Subcutaneous abdominal adipose tissue (tissue), 5 donors: ENCODE data around the gene LRRC8D.
"Not testable (repeated sequence)": the region's sequence is repeated elsewhere in the genome, so short reads cannot be mapped to it uniquely, and the experiment has no call there.

ENCODE experiments used
- H3K27ac ChIP-seq: one replicate; pipeline ENCODE4 v1.7.0; 2013; ENCODE audit warnings: low read depth, mild to moderate bottlenecking, inconsistent platforms, low read length, moderate library complexity
- H3K27me3 ChIP-seq, 5 donors: one replicate each; pipeline ENCODE4 v1.7.0; 2013; ENCODE audit warnings: low read length in 5 of 5, inconsistent platforms in 1 of 5; ENCODE audit not compliant: control insufficient read depth in 5 of 5, insufficient read depth in 4 of 5
- H3K36me3 ChIP-seq, 5 donors: one replicate each; pipeline ENCODE4 v1.7.0; 2013; ENCODE audit warnings: low read length in 5 of 5; ENCODE audit not compliant: control insufficient read depth in 5 of 5, insufficient read depth in 5 of 5
- H3K4me1 ChIP-seq, 5 donors: one replicate each; pipeline ENCODE4 v1.7.0; 2013; ENCODE audit warnings: low read length in 5 of 5, mild to moderate bottlenecking in 3 of 5, moderate library complexity in 1 of 5; ENCODE audit not compliant: control insufficient read depth in 5 of 5, insufficient read depth in 5 of 5
- H3K4me3 ChIP-seq, 5 donors: one replicate each; pipeline ENCODE4 v1.7.0; 2013; ENCODE audit warnings: low read length in 5 of 5, low read depth in 1 of 5
- H3K9ac ChIP-seq, 5 donors: one replicate each; pipeline ENCODE4 v1.7.0; 2013; ENCODE audit warnings: low read length in 5 of 5, mild to moderate bottlenecking in 4 of 5, moderate library complexity in 3 of 5
- H3K9me3 ChIP-seq, 5 donors: one replicate each; pipeline ENCODE4 v1.7.0; 2013; ENCODE audit warnings: low read length in 5 of 5; ENCODE audit not compliant: control insufficient read depth in 5 of 5
- donor health status: healthy.
- donor health status: healthy.
- donor health status: healthy.
- donor health status: healthy.
- donor health status: healthy.

The LRRC8D gene

DNA sequence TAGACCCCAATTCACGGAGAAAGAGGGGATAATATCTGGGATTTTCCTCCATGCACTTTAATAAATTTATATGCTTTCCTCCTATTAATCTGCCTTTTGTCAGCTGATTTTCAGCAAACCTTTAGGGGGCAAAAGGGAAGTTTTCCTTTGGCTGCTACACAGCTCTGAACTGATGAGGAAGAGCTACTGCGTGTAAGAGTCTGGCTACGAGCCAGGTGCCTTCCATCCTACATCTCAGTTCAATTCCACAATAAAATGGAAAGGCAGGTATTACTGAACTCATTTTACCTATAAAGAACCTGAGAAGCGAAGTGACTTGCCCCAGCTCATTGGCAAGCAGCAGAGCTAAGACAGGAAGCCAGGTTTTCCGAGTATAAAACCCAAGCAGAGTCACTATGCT is 145.8 kb downstream of the LRRC8D start:
- Histone ChIP-seq H3K36me3 (no peaks in the 10 kb centered on the region), H3K27me3 (no peaks in the 10 kb centered on the region), H3K9ac (no peak overlapping the region), H3K27ac (no peak overlapping the region), H3K4me3 (no peak overlapping the region), H3K4me1 (peaks cover 0 to 9% (median 0%) of the 10 kb centered on the region in 5 donors), H3K9me3 (peaks cover 0 to 2% (median 0%) of the 10 kb centered on the region in 5 donors)

DNA sequence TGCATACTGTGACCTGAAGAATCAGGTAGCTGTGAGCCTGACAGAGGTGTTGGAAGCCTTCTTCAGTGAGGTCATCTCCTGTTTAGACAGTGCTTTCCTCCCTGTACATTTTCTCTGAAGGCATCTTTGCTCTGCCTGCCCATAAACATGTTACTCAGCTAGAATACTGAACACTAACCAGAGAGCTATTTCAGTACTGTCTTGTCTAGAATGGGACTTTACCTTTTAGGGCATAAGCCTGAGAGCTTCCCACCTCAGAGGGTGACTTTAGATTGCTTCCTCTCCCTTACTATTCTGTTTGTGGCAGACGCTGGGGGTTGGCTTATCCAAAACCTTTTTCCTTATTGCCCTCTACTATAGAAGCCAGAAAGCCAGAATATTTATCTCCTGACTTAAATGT is 150.8 kb downstream of the LRRC8D start:
- Histone ChIP-seq H3K36me3 (no peaks in the 10 kb centered on the region), H3K9ac (no peak overlapping the region), H3K4me3 (no peak overlapping the region), H3K27ac (no peak overlapping the region), H3K4me1 (peaks cover 0 to 6% (median 0%) of the 10 kb centered on the region in 5 donors), H3K27me3 (no peaks in the 10 kb centered on the region), H3K9me3 (no peaks in the 10 kb centered on the region)

DNA sequence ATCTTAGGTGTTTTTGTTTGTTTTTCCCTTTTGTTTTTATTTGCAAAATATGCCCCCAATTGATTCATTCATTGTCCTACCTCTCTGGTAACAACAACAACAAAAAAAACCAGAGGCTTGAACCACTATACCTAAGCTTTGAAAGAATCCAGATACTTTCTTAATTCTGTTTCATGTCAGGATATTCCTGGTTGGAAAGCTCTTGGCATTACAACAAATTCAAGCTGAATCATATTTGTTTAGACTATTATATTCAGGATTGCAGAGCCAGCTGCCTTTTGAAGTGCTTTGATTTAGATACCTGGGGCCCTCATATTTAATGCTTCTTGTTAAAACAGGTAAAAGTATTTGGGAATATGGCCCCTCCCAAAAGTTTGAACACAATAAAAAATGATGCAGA is 151.2 kb downstream of the LRRC8D start:
- H3K9me3 ChIP-seq = no peaks in the 10 kb centered on the region
- no peak overlapping the region for H3K27ac ChIP-seq
- H3K9ac ChIP-seq = no peak overlapping the region
- no peaks in the 10 kb centered on the region for H3K36me3 ChIP-seq
- H3K4me1 ChIP-seq = peaks cover 0 to 6% (median 0%) of the 10 kb centered on the region in 5 donors
- H3K27me3 ChIP-seq = no peaks in the 10 kb centered on the region
- H3K4me3 ChIP-seq = no peak overlapping the region

DNA sequence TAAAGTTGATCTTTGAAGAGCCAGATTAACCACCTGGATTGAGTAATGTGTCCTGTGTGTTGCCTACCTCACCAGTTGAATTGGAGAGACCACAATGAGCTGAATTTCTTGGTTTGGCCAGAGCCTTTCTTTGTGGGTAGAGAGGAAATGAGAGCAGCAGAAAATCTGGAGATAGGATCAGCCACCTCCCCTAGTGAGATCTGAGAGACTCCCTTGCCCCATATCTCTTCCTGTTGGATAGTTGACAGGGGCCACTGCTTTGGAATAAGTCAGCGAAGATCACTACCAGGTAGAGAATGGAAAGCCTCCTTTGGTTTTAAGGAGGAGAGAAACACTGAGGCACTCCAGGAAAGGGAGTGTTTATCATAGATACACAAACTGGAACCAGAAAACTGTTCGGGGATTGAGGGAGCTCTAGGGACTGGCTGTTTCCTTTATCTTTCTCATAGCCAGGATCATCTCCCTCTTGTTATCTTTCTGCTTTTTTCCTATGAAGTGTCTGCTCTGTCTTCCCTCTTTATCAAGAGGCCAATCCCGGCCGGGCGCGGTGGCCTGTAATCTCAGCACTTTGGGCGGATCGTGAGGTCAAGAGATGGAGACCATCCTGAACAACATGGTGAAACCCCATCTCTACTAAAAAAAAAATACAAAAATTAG is 152.8 kb downstream of the LRRC8D start:
- Histone ChIP-seq H3K9ac (no peak overlapping the region), H3K9me3 (no peaks in the 10 kb centered on the region), H3K4me1 (peaks cover 0 to 6% (median 0%) of the 10 kb centered on the region in 5 donors), H3K4me3 (no peak overlapping the region), H3K27ac (no peak overlapping the region), H3K36me3 (no peaks in the 10 kb centered on the region), H3K27me3 (no peaks in the 10 kb centered on the region)

DNA sequence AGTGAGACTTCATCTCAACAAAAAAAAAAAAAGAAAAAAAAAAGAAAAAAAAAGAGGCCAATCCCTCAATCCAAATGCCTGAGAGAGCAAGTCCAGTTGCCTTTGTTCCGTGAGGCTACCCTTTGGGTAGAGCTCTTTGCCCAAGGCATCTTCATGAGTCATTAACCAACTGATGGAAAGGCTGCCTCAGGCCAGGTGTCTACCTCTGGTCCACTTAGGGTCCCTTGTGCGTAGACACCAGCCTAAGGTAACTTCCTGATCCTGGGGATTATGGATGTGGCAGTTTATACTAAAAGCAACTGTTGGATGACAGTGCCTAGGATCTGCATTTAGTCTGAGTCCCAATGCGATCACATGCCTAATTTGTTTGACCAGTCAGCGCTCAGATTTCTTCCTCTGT is 153.4 kb downstream of the LRRC8D start:
- Histone ChIP-seq H3K9me3 (no peaks in the 10 kb centered on the region), H3K4me3 (no peak overlapping the region), H3K27ac (no peak overlapping the region), H3K9ac (no peak overlapping the region), H3K27me3 (no peaks in the 10 kb centered on the region), H3K4me1 (peaks cover 0 to 6% (median 0%) of the 10 kb centered on the region in 5 donors), H3K36me3 (no peaks in the 10 kb centered on the region)

DNA sequence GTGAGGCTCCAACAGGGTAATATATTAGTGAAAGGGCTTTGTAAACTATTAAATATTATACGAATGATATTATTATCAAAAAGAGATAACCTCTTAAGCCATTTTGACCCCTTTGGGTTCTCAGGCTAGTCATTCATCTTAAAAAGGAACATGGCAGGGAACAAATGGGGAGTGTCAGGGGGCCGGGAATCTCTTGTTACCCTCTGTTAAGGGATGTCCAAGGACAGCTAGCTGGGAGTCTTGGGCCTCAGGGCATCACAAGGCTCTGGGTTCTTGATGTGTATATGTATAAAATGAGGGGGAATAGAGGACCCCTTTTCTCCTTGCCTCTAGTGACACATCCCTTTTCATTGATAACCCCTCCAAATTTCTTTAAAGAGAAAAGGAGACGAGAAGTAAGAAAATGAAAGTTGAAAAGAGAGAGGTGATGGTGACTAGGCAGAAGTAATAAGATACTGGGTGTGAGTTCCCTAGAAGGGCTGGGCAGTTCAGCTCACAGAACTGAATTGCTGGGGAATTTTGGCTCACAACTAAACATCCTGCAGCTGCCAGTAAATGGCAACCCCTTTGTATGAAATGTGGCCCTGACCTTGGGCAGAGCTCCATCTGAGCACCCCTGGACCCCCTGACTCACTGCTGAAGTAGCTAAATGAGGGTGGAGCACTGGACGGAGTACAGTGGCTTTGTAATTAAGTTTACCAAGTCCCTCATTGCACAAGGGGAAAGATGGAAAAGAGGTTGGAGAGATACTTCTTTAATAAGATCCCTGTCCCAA is 154.1 kb downstream of the LRRC8D start:
- Histone ChIP-seq H3K4me3 (no peak overlapping the region), H3K9me3 (no peaks in the 10 kb centered on the region), H3K36me3 (no peaks in the 10 kb centered on the region), H3K27ac (no peak overlapping the region), H3K9ac (no peak overlapping the region), H3K4me1 (peaks cover 0 to 6% (median 0%) of the 10 kb centered on the region in 5 donors), H3K27me3 (no peaks in the 10 kb centered on the region)

DNA sequence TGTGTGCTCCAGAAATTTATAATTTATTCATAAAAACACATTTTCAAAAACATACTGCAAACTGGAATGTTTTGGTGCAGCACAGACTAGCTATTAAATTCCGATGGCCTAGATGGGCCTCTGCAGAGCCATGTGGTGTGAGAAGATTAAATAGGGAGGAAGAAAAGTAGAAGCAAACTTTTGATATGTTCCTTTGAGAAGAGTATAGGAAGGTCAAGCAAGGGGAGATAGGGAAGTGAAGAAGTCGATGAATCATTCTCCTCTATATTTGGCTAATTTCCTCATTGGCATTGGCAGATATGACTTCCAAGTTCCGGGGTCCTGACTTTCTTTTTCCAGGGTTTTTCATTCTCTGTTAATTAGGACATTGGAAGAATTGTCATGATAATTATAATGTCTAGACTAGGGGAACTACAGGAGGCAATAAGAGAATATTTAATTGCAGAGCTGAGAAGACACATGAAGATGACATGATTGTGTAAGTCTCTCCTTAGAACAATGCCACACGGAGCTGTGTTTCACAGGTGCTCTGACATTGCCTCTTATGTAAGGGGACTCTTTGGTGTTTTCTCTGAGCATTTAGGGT is 154.8 kb downstream of the LRRC8D start:
- Histone ChIP-seq H3K9me3 (no peaks in the 10 kb centered on the region), H3K4me1 (peaks cover 0 to 6% (median 0%) of the 10 kb centered on the region in 5 donors), H3K27ac (no peak overlapping the region), H3K36me3 (no peaks in the 10 kb centered on the region), H3K4me3 (no peak overlapping the region), H3K9ac (no peak overlapping the region), H3K27me3 (no peaks in the 10 kb centered on the region)

DNA sequence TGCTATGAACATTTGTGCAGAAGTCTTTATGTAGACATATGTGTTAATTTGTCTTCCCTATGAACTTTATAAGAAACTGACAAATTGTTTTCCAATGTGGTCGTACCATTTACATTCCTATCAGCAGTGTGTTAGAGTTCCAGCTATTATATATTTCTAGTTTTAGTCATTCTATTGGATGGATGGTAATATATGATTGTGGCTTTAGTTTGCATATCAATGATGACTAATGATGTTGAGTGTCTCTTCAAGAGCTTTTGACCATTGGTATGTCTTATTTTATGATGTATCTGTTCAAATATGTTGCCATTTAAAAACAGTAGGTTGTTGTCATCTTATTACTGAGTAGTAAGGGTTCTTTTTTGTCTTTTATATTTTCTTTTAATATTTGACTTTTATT is 157.9 kb downstream of the LRRC8D start:
- no peaks in the 10 kb centered on the region for H3K27me3 ChIP-seq
- H3K4me3 ChIP-seq = no peak overlapping the region
- H3K9me3 ChIP-seq = no peaks in the 10 kb centered on the region
- no peaks in the 10 kb centered on the region for H3K36me3 ChIP-seq
- no peak overlapping the region for H3K27ac ChIP-seq
- no peak overlapping the region for H3K9ac ChIP-seq
- peaks cover 0 to 6% (median 0%) of the 10 kb centered on the region in 5 donors for H3K4me1 ChIP-seq

DNA sequence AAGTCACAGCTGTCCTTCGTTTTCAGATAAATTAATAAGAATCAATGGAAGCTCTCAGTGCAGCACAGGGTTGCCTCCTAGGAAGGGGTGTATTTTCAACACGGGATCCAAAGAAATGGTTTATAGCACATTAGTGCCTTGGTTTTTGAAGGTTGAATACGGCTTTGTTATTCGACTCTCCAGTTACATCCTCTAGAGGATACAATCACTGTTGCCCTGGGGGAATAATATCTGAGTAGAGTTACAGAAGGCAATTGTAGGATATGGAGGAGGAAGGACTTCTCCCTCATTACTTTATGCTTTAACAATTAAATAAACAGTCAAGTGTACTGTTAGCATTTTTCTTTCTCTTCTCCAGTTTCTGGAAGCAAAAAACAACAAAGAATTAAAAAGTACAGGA is 159.8 kb downstream of the LRRC8D start:
- H3K9ac ChIP-seq = no peak overlapping the region
- no peak overlapping the region for H3K27ac ChIP-seq
- no peaks in the 10 kb centered on the region for H3K27me3 ChIP-seq

DNA sequence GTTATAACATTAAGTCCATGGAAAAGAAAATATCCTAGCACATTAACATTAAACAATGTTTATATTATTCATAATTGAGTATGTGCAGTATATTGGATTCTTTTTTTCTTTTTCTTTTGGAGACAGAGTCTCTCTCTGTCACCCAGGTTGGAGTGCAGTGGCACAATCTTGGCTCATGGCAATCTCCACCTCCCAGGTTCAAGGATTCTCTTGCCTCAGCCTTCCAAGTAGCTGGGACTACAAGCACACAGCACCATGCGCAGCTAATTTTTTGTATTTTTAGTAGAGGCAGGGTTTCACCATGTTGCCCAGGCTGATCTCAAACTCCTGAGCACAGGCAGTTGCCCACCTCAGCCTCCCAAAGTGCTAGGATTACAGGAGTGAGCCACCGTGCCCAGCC is 162.0 kb downstream of the LRRC8D start:
- H3K27ac ChIP-seq, H3K27me3 ChIP-seq, H3K9me3 ChIP-seq, H3K36me3 ChIP-seq, H3K4me3 ChIP-seq, H3K9ac ChIP-seq: not testable (repeated sequence)
- peaks cover 0 to 11% (median 0%) of the 10 kb centered on the region in 5 donors for H3K4me1 ChIP-seq

More for the DNA sequence above, 159.8 kb downstream of the LRRC8D start:
- no peaks in the 10 kb centered on the region for H3K36me3 ChIP-seq
- no peaks in the 10 kb centered on the region for H3K9me3 ChIP-seq
- H3K4me3 ChIP-seq = no peak overlapping the region
- peaks cover 0 to 2% (median 0%) of the 10 kb centered on the region in 5 donors for H3K4me1 ChIP-seq
